ENCODE results near the gene KIF26B. TPM values are rescaled to one million over a fixed set of nuclear protein-coding genes. Genes with fewer than 3 reads are reported as not detected.

The KIF26B gene
- total RNA-seq, 1 experiment from 2014 or later: 1.6 TPM

GRCh38 chr1:245467804-245468203 lies 313.0 kb downstream of the KIF26B start:
- no peak overlapping the region for H3K4me3 Mint-ChIP-seq (ENCODE audit: unreplicated experiment)
- H3K36me3 Mint-ChIP-seq (ENCODE audit: insufficient read depth, unreplicated experiment): no peaks in the 10 kb centered on the region
- DNase-seq (ENCODE audit: unreplicated experiment): no peak
- no peaks in the 10 kb centered on the region for H3K9me3 Mint-ChIP-seq (ENCODE audit: unreplicated experiment)
- TF ChIP-seq CTCF (IDR thresholded peaks at IDR 0.05; ENCODE audit: unreplicated experiment): no peak
- intact Hi-C loops (cut with micrococcal nuclease): no loop called here
- ChIA-PET CTCF (interaction anchor here (0.6 to 0.7 kb wide), 2 partner anchors 303 to 983 kb away, joined by 3 read pairs; no protein-coding TSS in a partner anchor), POLR2A (no interaction called here)
- peaks cover 17% of the 10 kb centered on the region for H3K4me1 Mint-ChIP-seq (ENCODE audit: insufficient read depth, unreplicated experiment)
- H3K27ac Mint-ChIP-seq (ENCODE audit: low read depth, unreplicated experiment): no peak overlapping the region
- H3K27me3 Mint-ChIP-seq (ENCODE audit: insufficient read depth, unreplicated experiment): peaks cover 9% of the 10 kb centered on the region
- no TSS peak for BruUV-seq (replicated peaks)

- no TSS peak for BruUV-seq (replicated peaks)
- Mint-ChIP-seq H3K9me3 (ENCODE audit: unreplicated experiment) (no peaks in the 10 kb centered on the region), H3K27me3 (ENCODE audit: insufficient read depth, unreplicated experiment) (no peaks in the 10 kb centered on the region), H3K36me3 (ENCODE audit: insufficient read depth, unreplicated experiment) (no peaks in the 10 kb centered on the region), H3K27ac (ENCODE audit: low read depth, unreplicated experiment) (no peak overlapping the region), H3K4me3 (ENCODE audit: unreplicated experiment) (no peak overlapping the region), H3K4me1 (ENCODE audit: insufficient read depth, unreplicated experiment) (peaks cover 13% of the 10 kb centered on the region)
- no peak for TF ChIP-seq CTCF (IDR thresholded peaks at IDR 0.05; ENCODE audit: unreplicated experiment)
- intact Hi-C loops (cut with micrococcal nuclease): no loop called here
- CTCF ChIA-PET: interaction anchor here (0.7 kb wide), 1 partner anchor 489 kb away, joined by 4 read pairs; no protein-coding TSS in a partner anchor
- POLR2A ChIA-PET: interaction anchor here (0.7 to 1.0 kb wide), 2 partner anchors 29 to 88 kb away, joined by 3 read pairs; no protein-coding TSS in a partner anchor
- no peak for DNase-seq (ENCODE audit: unreplicated experiment)
Measured at GRCh38 chr1:245469006-245469405, 314.2 kb downstream of the KIF26B start.

- Mint-ChIP-seq H3K27me3 (ENCODE audit: insufficient read depth, unreplicated experiment) (no peaks in the 10 kb centered on the region), H3K27ac (ENCODE audit: low read depth, unreplicated experiment) (no peak overlapping the region), H3K36me3 (ENCODE audit: insufficient read depth, unreplicated experiment) (no peaks in the 10 kb centered on the region), H3K4me3 (ENCODE audit: unreplicated experiment) (no peak overlapping the region), H3K9me3 (ENCODE audit: unreplicated experiment) (no peaks in the 10 kb centered on the region), H3K4me1 (ENCODE audit: insufficient read depth, unreplicated experiment) (peaks cover 11% of the 10 kb centered on the region)
- CTCF ChIA-PET: interaction anchor here (0.5 to 0.8 kb wide), 3 partner anchors 128 to 520 kb away, joined by 3 to 4 read pairs (median 4); no protein-coding TSS in a partner anchor
- POLR2A ChIA-PET: interaction anchor here (0.7 to 1.0 kb wide), 2 partner anchors 28 to 88 kb away, joined by 3 read pairs; no protein-coding TSS in a partner anchor
- TF ChIP-seq CTCF (IDR thresholded peaks at IDR 0.05; ENCODE audit: unreplicated experiment): no peak
- peak; percentile 43 for DNase-seq (ENCODE audit: unreplicated experiment)
- no TSS peak for BruUV-seq (replicated peaks)
- intact Hi-C loops (cut with micrococcal nuclease): no loop called here
Measured at GRCh38 chr1:245469734-245470133, 314.9 kb downstream of the KIF26B start.

GRCh38 chr1:245475126-245475525 lies 320.3 kb downstream of the KIF26B start:
- Mint-ChIP-seq H3K36me3 (ENCODE audit: insufficient read depth, unreplicated experiment) (no peaks in the 10 kb centered on the region), H3K27ac (ENCODE audit: low read depth, unreplicated experiment) (no peak overlapping the region), H3K9me3 (ENCODE audit: unreplicated experiment) (no peaks in the 10 kb centered on the region), H3K4me1 (ENCODE audit: insufficient read depth, unreplicated experiment) (peaks cover 6% of the 10 kb centered on the region), H3K27me3 (ENCODE audit: insufficient read depth, unreplicated experiment) (no peaks in the 10 kb centered on the region), H3K4me3 (ENCODE audit: unreplicated experiment) (no peak overlapping the region)
- no peak for TF ChIP-seq CTCF (IDR thresholded peaks at IDR 0.05; ENCODE audit: unreplicated experiment)
- CTCF ChIA-PET: interaction anchor here (1.0 kb wide), 1 partner anchor 322 kb away, joined by 4 read pairs; no protein-coding TSS in a partner anchor
- intact Hi-C loops (cut with micrococcal nuclease): no loop called here
- BruUV-seq (replicated peaks): no TSS peak
- DNase-seq (ENCODE audit: unreplicated experiment): peak; percentile 58
- POLR2A ChIA-PET: interaction anchor here (1.0 to 2.4 kb wide), 4 partner anchors 9 to 26 kb away, joined by 3 to 14 read pairs (median 6); no protein-coding TSS in a partner anchor
